Measurements from ENCODE around the gene TAL1.

- TF ChIP-seq YY1 (IDR thresholded peaks at IDR 0.05; ENCODE audit: insufficient read depth, insufficient read length) (no peak), ZNF274 (IDR thresholded peaks at IDR 0.05; ENCODE audit: low read depth, low read length) (no peak)
Observed at GRCh38 chr1:47181955-47182675, 49.9 kb downstream of the TAL1 start.

Measured in NT2/D1 (cell line).